SKM-1 (cell line): Measurements from ENCODE around the gene TMEM131.

Source experiments
- DNase-seq: peaks from one replicate; lab custom pipeline; 2025; ENCODE audit not compliant: unreplicated experiment; lab: John Stamatoyannopoulos, UW

TMEM131 gene

DNA sequence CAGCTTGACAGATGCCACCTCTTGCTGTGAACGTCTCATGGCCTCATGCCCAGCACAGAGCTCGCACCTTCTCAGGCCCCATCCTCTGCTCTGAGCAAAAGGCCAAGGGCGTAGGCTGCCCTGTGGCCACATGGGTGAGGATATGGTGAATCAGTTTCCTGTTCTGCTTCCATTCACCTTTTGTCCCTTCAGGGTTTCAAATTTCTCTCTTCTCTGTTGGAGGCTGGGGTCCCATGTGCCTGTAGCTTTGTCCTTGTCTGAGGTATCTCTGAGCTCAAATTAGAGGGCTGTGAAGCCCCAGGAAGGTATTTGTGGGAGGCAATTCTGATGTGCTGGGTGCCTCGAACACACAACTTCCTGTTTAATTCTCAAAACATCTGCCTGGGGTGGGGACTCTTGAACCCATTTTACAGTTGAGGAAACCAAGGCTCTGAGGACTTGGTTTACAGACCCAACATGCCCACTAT is 253.3 kb downstream of the TMEM131 start:
- no peak for DNase-seq

DNA sequence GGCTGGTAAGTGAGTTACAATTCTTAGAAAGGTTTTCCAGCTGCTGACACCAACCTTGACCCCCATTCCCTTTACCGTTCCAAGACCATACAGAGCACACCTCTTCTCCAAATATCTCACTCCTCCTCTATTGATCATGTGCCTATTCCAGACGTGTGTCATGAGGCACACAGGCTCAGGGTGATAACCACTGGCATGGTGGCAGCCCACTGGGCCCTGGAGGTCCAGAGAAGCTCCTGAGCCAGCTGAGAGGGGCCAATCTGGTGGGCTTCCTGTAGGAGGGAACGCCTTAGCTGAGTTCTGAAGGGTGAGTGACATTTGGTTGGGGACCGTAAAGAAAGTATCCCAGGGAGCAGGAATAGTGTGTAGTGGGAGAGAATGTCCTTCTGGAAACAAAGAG is 254.1 kb downstream of the TMEM131 start:
- no peak for DNase-seq

DNA sequence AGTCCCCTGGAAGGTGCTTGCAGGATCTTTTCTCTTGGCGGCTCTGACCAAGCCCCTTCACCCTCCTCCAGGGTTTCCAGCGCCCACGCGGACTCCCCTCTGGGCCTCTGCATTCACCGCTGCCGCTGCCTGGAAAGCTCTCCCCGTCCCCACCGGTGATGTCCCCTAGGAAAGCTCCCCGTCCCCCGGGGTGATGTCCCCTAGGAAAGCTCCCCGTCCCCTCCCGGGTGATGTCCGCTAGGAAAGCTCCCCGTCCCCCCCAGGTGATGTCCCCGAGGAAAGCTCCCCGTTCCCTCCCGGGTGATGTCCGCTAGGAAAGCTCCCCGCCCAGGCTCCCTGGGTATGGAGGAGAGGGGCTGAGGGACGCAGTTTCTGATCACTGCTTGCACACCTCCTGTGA is 254.5 kb downstream of the TMEM131 start:
- DNase-seq: no peak

GRCh38 chr2:97740590-97741182 is 255.1 kb downstream of the TMEM131 start:
- peak; percentile 55 for DNase-seq

GRCh38 chr2:97739893-97740245 is 255.9 kb downstream of the TMEM131 start:
- no peak for DNase-seq

DNA sequence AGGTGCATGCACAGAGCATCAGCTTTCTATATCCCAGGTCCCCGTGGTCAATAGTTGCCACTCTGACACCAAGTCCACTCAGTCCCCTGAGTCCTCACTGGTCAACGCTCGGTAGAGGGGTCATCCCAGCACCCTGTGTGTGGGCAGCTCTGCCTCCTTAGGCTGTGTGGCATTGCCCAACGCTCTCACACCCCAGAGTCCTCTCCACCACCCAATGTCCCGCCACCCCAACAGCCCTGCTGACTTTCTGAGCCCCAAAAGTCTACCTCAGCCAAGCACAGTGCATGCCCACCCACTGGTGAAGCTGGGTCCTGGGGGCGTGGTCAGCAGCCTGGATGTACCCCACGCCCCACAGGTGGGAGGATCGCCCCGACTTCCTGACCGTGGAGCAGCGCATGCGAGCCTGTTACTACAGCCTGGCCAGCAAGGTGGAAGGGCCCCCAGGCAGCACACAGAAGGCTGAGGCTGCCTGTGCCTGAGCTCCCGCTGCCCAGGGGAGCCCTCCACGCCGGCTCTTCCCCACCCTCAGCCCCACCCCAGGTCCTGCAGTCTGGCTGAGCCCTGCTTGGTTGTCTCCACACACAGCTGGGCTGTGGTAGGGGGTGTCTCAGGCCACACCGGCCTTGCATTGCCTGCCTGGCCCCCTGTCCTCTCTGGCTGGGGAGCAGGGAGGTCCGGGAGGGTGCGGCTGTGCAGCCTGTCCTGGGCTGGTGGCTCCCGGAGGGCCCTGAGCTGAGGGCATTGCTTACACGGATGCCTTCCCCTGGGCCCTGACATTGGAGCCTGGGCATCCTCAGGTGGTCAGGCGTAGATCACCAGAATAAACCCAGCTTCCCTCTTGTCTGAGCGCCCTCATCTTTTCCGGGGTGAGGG is 256.5 kb downstream of the TMEM131 start:
- no peak for DNase-seq

- no peak for DNase-seq
Observed at GRCh38 chr2:97738179-97739019, 257.3 kb downstream of the TMEM131 start.

DNA sequence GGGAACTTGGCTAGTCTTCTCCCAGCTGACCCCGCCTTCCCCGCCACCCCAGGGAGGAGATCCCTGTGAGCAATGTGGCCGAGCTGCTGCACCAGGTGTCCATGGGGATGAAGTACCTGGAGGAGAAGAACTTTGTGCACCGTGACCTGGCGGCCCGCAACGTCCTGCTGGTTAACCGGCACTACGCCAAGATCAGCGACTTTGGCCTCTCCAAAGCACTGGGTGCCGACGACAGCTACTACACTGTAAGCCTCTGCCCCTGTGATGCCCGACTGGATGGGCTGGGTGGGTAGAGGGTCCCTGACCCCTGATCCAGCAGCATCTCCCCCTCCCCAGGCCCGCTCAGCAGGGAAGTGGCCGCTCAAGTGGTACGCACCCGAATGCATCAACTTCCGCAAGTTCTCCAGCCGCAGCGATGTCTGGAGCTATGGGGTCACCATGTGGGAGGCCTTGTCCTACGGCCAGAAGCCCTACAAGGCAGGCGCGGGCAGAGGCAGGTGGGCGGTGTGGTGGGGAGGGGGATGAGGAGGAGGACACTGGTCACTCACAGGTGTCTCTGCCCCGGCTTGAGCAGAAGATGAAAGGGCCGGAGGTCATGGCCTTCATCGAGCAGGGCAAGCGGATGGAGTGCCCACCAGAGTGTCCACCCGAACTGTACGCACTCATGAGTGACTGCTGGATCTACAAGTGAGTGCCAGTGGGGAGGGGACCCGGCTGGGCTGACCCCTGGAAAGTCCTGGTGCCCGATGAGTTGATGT is 258.1 kb downstream of the TMEM131 start:
- DNase-seq: no peak

- no peak for DNase-seq
Observed at GRCh38 chr2:97736608-97737330, 259.0 kb downstream of the TMEM131 start.

DNA sequence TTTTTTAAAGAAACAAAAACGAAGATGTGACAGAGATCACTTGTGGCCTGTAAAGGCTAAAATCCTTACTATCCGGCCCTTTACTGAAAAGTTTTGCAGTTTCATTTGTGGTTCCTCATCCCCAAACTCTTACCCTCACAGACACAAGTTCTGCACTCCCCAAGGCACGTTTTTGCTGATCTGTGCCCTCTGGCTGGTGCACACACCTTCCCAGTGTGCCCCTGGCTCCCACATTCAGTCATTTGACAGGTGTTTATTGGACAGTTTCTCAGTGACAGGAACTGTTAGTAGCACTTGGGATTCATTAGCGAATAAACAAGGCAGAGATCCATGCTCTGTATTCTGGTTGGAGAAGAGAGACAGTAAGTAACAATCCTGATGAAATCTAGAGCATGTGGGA is 259.6 kb downstream of the TMEM131 start:
- DNase-seq: no peak

- no peak for DNase-seq
Observed at GRCh38 chr2:97735161-97735561, 260.6 kb downstream of the TMEM131 start.

GRCh38 chr2:97734061-97735051 is 261.4 kb downstream of the TMEM131 start:
- no peak for DNase-seq

GRCh38 chr2:97733341-97734035 is 262.3 kb downstream of the TMEM131 start:
- DNase-seq: no peak

GRCh38 chr2:97732436-97733340 is 263.1 kb downstream of the TMEM131 start:
- DNase-seq: no peak

GRCh38 chr2:97731274-97732020 is 264.3 kb downstream of the TMEM131 start:
- DNase-seq: no peak

DNA sequence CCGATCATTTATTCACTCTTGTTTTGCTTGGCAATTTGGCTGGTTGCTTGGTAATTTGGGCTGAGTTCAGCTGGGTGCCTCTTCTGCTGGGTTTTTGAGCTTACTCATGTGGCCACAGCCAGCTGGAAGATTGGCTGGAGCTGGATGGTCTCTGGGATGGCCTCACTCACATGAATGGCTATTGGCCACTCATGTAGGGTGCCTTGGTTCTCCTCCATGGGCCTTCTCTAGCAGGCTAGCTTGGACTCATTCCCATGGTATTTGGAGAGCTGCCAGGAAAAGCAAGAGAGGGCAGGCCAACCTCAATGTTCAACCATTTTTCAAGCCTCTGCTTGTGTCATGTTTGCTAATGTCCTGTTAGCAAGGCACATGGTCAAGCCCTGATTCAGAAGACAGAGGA is 265.5 kb downstream of the TMEM131 start:
- DNase-seq: no peak
